MG63 (cell line): ENCODE results near the gene ADGRL3. TPM values are rescaled to one million over a fixed set of nuclear protein-coding genes. Genes with fewer than 3 reads are reported as not detected.
"Not testable (repeated sequence)": the region's sequence is repeated elsewhere in the genome, so short reads cannot be mapped to it uniquely, and the experiment has no call there.

Experiments
- DNase-seq: peaks from one replicate; pipeline ENCODE4 v3.0.0-alpha.2; 2020
- H3K27me3 ChIP-seq: fragments of 250-450 bp; sonication (Bioruptor Pico); 2 replicates; pipeline ENCODE4 v1.5.1; 2020; ENCODE audit warnings: mild to moderate bottlenecking, moderate library complexity
- H3K36me3 ChIP-seq: fragments of 250-450 bp; sonication (Bioruptor Pico); 2 replicates; pipeline ENCODE4 v1.5.1; 2020; ENCODE audit warnings: mild to moderate bottlenecking, moderate library complexity
- H3K4me3 ChIP-seq: fragments of 250-450 bp; sonication (Bioruptor Pico); 2 replicates; pipeline ENCODE4 v1.5.1; 2020; ENCODE audit warnings: mild to moderate bottlenecking, moderate library complexity
- H3K9me3 ChIP-seq: fragments of 250-450 bp; sonication (Bioruptor Pico); 2 replicates; pipeline ENCODE4 v1.5.1; 2020; ENCODE audit warnings: mild to moderate bottlenecking, moderate library complexity
- total RNA-seq: library from RNA; depleted of rRNA; stranded (reverse); fragments of >200 nt; shearing (Covaris generic); gene quantifications from 2 replicates; pipeline ENCODE4 v1.2.3, GENCODE V29; 2014; ENCODE audit warnings: low replicate concordance

The ADGRL3 gene
- total RNA-seq, 1 experiment from 2014 or later: not detected

DNA sequence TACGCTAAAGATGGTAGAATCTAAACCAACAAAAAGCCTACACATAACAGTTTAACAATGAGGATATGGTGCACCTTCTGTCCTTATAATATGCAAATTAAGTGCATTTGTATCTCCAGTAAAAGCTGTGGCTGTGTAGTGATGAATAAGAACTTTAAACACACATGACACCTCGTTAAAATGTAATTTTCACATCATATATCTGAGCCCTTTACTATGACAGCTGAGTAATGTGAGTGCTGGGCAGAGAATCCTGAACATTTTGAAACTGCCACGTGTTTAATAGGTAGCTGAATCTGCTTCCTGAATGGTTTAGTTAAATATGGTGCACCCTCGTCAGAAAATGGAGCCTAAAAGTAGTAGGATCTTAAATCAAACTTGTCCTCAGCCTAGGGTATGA, 540.8 kb downstream of the ADGRL3 start:
- Histone ChIP-seq H3K4me3 (no peak overlapping the region), H3K9me3 (no peaks in the 10 kb centered on the region), H3K36me3 (no peaks in the 10 kb centered on the region), H3K27me3 (no peaks in the 10 kb centered on the region)
- DNase-seq: no peak

DNA sequence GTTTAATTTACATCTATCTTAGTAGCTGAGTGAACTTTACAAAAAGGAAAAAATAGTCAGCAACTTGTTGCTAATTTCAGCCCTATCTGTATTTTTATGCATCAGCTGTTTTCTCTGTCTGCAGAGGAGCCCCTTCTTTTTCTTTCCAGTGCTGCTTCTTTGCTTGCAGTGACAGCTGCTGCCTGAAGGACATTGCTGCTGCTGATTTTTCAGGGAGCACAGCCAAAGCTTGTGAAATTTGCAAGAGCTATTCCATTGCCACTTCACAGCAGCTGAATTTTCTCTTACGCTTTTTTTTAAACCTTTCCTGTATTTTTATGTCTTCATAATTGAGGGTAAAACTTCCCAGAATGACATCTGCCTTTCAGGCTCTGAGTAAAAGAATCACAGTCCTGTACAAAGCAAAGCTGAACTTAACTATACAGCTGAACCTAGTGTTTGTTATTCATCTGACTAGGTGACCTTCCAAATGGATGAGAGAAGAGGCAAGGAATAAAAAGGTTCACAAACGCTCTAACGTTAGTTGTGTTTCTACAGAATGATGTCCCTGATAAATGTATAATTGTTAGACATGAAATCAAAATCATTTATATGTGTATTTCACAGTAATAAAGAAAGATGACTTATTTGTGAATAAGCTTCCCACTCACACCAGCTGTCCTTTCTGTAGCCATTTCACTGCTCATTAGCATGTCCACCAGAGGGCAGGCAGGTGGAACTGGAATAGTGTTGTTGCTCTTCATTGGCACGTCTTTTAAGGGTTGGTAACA, 541.4 kb downstream of the ADGRL3 start:
- no peaks in the 10 kb centered on the region for H3K27me3 ChIP-seq
- no peaks in the 10 kb centered on the region for H3K36me3 ChIP-seq
- DNase-seq: no peak
- no peak overlapping the region for H3K4me3 ChIP-seq
- H3K9me3 ChIP-seq: no peaks in the 10 kb centered on the region

DNA sequence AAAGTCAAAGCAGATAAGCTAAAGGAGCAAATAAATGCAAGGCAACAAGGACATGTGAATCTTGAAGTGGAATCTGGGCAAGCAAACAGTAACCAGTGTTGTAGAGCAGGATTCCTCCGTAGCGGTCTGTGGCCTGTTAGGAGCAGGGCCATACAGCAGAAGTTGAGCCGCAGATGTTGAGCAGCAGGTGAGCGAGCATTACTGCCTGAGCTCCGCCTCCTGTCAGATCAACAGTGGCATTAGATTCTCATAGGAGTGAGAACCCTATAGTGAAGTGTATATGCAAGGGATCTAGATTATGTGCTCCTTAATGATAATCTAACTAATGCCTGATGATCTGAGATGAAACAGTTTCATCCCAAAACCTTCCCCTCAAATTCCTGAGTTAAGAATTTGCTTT, 550.7 kb downstream of the ADGRL3 start:
- H3K36me3 ChIP-seq: no peaks in the 10 kb centered on the region
- no peaks in the 10 kb centered on the region for H3K9me3 ChIP-seq
- H3K4me3 ChIP-seq: no peak overlapping the region
- DNase-seq: no peak
- H3K27me3 ChIP-seq: no peaks in the 10 kb centered on the region

DNA sequence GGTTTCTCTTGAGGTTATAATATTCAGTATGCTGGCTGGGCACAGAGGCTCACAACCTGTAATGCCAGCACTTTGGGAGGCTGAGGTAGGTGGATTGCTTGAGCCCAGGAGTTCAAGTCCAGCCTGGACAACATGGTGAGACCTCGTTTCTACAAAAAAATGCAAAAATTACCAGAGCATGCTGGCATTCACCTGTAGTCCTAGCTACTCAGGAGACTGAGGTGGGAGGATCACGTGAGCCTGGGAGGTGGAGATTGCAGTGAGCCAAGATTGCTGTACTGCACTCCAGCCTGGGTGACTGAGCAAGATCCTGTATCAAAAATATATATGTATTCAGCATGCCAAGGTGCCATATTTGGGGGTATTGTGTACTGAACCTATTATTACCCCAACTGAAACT, 552.5 kb downstream of the ADGRL3 start:
- Histone ChIP-seq H3K27me3 (no peaks in the 10 kb centered on the region), H3K36me3 (no peaks in the 10 kb centered on the region), H3K9me3 (no peaks in the 10 kb centered on the region), H3K4me3 (no peak overlapping the region)
- no peak for DNase-seq

DNA sequence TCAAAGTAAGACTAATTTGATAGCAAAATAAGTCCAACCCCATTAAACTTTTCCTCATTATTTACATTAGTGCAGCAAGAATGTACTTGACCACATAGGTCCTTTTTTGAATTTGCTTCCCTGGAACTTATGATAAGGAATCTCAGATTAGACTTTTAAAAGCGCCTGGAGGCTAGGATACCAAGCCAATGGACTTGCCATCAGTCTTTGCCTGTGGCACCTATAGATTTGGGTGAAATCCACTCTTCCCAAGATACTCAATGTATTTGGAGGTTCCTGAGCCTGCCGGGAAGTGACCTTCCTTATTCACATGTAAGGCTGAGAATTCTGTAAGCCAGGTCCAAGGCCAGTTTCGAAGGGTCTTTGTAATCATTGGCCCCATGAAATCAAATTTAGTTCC, 553.6 kb downstream of the ADGRL3 start:
- H3K36me3 ChIP-seq: no peaks in the 10 kb centered on the region
- H3K4me3 ChIP-seq: no peak overlapping the region
- DNase-seq: no peak
- H3K9me3 ChIP-seq: no peaks in the 10 kb centered on the region
- H3K27me3 ChIP-seq: no peaks in the 10 kb centered on the region

DNA sequence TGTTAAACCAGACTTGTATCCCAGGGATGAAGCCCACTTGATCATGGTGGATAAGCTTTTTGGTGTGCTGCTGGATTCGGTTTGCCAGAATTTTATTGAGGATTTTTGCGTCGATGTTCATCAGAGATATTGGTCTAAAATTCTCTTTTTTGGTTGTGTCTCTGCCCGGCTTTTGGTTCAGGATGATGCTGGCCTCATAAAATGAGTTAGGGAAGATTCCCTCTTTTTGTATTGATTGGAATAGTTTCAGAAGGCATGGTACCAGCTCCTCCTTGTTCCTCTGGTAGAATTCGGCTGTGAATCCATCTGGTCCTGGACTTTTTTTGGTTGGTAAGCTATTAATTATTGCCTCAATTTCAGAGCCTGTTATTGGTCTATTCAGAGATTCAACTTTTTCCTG, 556.8 kb downstream of the ADGRL3 start:
- DNase-seq, H3K36me3 ChIP-seq, H3K27me3 ChIP-seq: not testable (repeated sequence)

DNA sequence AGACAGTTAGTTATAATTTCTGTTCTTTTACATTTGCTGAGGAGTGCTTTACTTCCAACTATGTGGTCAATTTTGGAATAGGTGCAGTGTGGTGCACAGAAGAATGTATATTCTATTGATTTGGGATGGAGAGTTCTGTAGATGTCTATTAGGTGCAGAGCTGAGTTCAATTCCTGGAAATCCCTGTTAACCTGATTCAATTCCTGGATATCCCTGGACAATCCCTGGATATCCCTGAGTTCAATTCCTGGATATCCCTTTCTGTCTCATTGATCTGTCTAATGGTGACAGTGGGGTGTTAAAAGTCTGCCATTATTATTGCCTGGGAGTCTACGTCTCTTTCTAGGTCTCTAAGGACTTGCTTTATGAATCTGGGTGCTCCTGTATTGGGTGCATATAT, 557.9 kb downstream of the ADGRL3 start:
- H3K36me3 ChIP-seq, H3K27me3 ChIP-seq, DNase-seq, H3K4me3 ChIP-seq, H3K9me3 ChIP-seq: not testable (repeated sequence)

More for the DNA sequence above, 556.8 kb downstream of the ADGRL3 start:
- not testable (repeated sequence) for H3K4me3 ChIP-seq, H3K9me3 ChIP-seq

DNA sequence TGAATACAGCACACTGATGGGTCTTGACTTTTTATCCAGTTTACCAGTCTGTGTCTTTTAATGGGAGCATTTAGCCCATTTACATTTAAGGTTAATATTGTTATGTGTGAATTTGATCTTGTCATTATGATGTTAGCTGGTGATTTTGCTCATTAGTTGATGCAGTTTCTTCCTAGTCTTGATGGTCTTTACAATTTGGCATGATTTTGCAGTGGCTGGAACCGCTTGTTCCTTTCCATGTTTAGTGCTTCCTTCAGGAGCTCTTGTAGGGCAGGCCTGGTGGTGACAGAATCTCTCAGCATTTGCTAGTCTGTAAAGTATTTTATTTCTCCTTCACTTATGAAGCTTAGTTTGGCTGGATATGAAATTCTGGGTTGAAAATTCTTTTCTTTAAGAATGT, 558.5 kb downstream of the ADGRL3 start:
- DNase-seq, H3K36me3 ChIP-seq, H3K4me3 ChIP-seq, H3K9me3 ChIP-seq, H3K27me3 ChIP-seq: not testable (repeated sequence)

DNA sequence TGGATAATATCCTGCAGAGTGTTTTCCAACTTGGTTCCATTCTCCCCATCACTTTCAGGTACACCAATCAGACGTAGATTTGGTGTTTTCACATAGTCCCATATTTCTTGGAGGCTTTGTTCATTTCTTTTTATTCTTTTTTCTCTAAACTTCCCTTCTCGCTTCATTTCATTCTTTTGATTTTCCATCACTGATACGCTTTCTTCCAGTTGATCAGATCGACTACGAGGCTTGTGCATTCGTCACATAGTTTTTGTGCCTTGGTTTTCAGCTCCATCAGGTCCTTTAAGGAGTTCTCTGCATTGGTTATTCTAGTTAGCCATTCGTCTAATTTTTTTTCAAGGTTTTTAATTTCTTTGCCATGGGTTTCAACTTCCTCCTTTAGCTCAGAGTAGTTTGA, 559.1 kb downstream of the ADGRL3 start:
- not testable (repeated sequence) for H3K27me3 ChIP-seq, H3K36me3 ChIP-seq, H3K4me3 ChIP-seq, DNase-seq, H3K9me3 ChIP-seq

DNA sequence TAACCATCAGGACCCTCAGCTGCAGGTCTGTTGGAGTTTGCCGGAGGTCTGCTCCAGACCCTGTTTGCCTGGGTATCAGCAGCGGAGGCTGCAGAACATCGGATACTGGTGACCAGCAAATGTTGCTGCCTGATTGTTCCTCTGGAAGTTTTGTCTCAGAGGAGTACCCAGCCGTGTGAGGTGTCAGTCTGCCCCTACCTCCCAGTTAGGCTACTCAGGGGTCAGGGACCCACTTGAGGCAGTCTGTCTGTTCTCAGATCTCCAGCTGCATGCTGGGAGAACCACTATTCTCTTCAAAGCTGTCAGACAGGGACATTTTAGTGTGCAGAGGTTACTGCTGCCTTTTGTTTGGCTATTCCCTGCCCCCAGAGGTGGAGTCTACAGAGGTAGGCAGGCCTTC, 559.8 kb downstream of the ADGRL3 start:
- H3K36me3 ChIP-seq, H3K9me3 ChIP-seq, H3K4me3 ChIP-seq, H3K27me3 ChIP-seq, DNase-seq: not testable (repeated sequence)

DNA sequence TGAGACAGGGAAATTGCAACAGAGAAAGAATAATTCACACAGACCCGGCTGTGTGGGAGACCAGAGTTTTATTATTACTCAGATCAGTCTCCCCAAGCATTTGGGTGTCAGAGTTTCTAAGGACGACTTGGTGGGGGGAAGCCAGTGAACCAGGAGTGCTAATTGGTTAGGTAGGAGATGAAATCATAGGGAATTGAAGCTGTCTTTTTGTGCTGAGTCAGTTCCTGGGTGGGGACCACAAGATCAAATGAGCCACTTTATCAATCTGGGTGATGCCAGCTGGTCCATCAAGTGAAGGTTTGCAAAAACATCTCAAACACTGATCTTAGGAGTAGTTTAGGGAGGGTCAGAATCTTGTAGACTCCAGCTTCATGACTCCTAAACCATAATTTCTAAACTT, 560.7 kb downstream of the ADGRL3 start:
- DNase-seq: no peak
- H3K27me3 ChIP-seq: no peaks in the 10 kb centered on the region
- no peak overlapping the region for H3K4me3 ChIP-seq
- H3K36me3 ChIP-seq: no peaks in the 10 kb centered on the region
- no peaks in the 10 kb centered on the region for H3K9me3 ChIP-seq

DNA sequence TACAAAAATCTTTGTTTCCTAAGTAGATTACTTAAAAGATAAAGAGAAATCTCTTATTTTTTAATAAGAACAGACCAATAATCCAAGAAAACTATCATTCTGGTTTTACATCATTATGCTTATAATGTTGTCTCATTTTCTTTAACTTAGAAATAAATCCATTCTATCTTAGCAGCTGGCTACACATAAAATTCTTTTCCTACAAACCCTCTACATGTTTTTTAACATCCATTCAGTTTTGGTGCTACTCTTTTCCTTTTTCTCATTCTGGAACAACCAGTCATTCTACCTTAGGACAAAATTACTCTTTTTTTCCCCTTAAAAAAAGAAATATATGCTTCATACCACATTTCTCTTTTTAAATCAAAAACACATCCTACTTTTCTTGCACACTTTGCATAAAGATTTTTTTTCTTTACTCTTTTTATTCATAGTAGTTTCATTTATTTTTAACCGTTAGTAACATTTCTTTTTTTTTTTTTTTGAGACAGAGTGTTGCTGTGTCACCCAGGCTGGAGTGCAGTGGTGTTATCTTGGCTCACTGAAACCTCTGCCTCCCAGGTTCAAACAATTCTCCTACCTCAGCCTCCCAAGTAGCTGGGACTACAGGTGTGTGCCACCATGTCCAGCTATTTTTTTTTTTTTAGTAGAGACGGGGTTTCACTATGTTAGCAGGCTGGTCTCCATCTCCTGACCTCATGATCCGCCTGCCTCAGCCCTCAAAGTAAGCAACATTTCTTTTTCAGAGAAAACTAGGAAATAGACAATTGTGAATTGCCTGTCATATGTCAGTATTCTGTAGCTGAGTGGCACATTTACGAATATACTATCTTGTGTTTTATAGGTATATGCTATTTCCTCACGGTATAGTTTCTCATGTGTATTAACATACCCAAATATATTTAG, 562.8 kb downstream of the ADGRL3 start:
- no peak overlapping the region for H3K4me3 ChIP-seq
- no peaks in the 10 kb centered on the region for H3K27me3 ChIP-seq
- no peaks in the 10 kb centered on the region for H3K9me3 ChIP-seq
- no peaks in the 10 kb centered on the region for H3K36me3 ChIP-seq
- no peak for DNase-seq

DNA sequence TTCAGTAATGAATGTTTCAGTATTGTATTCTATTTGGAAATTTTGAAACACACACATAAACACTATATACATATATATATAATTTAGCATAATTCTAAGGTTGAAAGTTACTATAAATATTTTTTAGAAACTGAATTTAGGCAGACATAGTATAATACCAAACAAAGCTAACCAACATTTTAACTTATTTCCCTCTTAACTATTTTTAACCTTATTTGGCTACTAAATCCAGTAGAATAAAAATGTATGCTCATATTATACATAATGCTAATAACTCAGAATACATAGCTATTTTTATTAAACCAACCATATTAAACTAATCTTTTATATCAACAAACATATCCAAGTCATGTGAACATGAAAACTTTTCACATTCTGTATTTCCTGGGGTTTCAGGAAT, 563.6 kb downstream of the ADGRL3 start:
- no peak for DNase-seq
- Histone ChIP-seq H3K27me3 (no peaks in the 10 kb centered on the region), H3K4me3 (no peak overlapping the region), H3K9me3 (no peaks in the 10 kb centered on the region), H3K36me3 (no peaks in the 10 kb centered on the region)

DNA sequence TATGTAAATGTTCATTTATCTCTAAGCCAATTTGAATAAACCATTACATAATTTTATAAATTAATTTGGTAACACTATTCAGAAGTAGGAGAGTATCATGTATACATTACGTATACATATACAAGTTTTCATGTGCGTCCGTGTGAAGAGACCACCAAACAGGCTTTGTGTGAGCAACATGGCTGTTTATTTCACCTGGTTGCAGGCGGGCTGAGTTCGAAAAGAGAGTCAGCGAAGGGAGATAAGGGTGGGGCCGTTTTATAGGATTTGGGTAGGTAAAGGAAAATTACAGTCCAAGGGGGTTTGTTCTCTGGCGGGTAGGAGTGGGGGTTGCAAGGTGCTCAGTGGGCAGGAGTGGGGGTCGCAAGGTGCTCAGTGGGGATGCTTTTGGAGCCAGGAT, 564.0 kb downstream of the ADGRL3 start:
- DNase-seq, H3K27me3 ChIP-seq, H3K4me3 ChIP-seq, H3K9me3 ChIP-seq, H3K36me3 ChIP-seq: not testable (repeated sequence)

DNA sequence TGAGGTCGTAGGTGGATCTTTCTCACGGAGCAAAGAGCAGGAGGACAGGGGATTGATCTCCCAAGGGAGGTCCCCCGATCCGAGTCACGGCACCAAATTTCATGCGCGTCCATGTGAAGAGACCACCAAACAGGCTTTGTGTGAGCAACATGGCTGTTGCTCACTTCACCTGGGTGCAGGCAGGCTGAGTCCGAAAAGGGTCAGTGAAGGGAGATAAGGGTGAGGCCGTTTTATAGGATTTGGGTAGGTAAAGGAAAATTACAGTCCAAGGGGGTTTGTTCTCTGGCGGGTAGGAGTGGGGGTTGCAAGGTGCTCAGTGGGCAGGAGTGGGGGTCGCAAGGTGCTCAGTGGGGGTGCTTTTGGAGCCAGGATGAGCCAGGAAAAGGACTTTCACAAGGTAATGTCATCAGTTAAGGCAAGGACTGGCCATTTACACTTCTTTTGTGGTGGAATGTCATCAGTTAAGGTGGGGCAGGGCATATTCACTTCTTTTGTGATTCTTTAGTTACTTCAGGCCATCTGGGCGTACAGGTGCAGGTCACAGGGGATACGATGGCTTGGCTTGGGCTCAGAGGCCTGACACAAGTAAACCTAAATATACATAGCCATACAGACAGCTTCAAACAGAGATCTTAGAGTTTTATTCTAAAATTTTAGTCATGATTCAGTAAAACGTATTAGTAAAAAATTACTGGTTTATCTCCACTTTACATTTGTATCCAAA, 569.5 kb downstream of the ADGRL3 start:
- H3K9me3 ChIP-seq, H3K36me3 ChIP-seq, H3K27me3 ChIP-seq, DNase-seq, H3K4me3 ChIP-seq: not testable (repeated sequence)

DNA sequence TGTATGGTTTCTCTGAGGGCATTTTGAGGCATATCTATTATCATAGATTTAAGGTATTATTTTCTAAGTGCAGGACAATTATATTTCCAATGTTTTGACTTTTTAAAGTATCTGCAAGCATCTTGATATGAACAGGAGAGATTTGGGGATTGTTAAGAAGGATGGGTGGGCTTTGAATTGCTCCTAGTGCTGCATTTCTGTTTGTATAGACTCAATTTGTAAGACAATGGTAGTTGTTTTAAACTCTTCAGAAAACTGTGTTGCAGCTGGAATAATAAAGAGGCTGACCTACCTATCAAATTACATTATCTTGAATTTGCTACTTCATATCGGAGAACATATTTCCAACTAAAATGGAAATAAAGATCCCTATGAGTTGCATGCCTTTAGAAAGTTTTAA, 570.3 kb downstream of the ADGRL3 start:
- Histone ChIP-seq H3K9me3 (no peaks in the 10 kb centered on the region), H3K36me3 (no peaks in the 10 kb centered on the region), H3K4me3 (no peak overlapping the region), H3K27me3 (no peaks in the 10 kb centered on the region)
- no peak for DNase-seq

DNA sequence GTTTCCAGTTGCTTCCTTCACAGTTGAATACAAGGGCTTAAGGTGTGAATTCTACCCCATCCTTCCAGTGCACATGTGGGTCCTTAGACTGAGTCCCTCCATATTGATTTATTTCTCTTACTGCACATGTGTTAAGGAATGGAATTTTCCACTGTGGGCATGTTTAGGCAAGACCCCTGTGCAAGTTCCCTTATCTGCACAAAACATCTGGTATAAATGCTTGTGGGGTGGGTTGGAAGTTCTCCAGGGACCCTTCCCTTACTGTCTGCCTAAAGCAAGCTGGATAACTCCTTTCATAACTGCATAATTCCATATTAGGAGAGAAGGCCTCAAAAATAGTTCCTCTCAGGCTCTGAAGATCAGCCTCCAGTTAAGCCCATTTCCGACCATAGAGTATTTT, 570.9 kb downstream of the ADGRL3 start:
- no peaks in the 10 kb centered on the region for H3K27me3 ChIP-seq
- no peak overlapping the region for H3K4me3 ChIP-seq
- no peaks in the 10 kb centered on the region for H3K36me3 ChIP-seq
- DNase-seq: no peak
- H3K9me3 ChIP-seq: no peaks in the 10 kb centered on the region
